H1 (cell line): ENCODE results near the gene RNF208. TPM values are rescaled to one million over a fixed set of nuclear protein-coding genes. Genes with fewer than 3 reads are reported as not detected.

Experiments
- CTCF ChIA-PET: fragments of 300-600 bp; sonication (Branson Sonifier 250); formaldehyde crosslinking; loops from one replicate; lab custom pipeline; 2021; ENCODE audit not compliant: partially characterized antibody; lab: Charles Lee
- POLR2A ChIA-PET: fragments of 300-600 bp; sonication (Branson Sonifier 250); formaldehyde crosslinking; loops from one replicate; lab custom pipeline; 2021; ENCODE audit warnings: inconsistent platforms; ENCODE audit not compliant: partially characterized antibody; lab: Charles Lee
- DNase-seq, 2 experiments: peaks; one replicate each; pipeline versions ENCODE4 v3.0.0 to v3.0.0-alpha.2; 2010 to 2022; ENCODE audit warnings: low spot score in 2 of 2, low read depth in 1 of 2, mixed read lengths in 1 of 2
- FAIRE-seq: peaks from 2 replicates; lab custom pipeline; 2011; peaks lifted over from hg19 to GRCh38; lab: Jason Lieb, UNC
- H2AFZ ChIP-seq: 2 replicates; pipeline ENCODE4 v1.8.1; 2012; ENCODE audit warnings: low read length, inconsistent platforms
- H2AK5ac ChIP-seq: 2 replicates; pipeline ENCODE4 v1.6.1; 2013; ENCODE audit warnings: low read depth, low read length
- H2BK120ac ChIP-seq: replicated peaks from 2 replicates; pipeline ENCODE3; 2013; ENCODE audit warnings: low read depth, low read length, inconsistent platforms
- H2BK12ac ChIP-seq: 2 replicates; pipeline ENCODE4 v1.6.1; 2013; ENCODE audit warnings: low read depth, low read length
- H2BK15ac ChIP-seq: 2 replicates; pipeline ENCODE4 v1.6.1; 2013; ENCODE audit warnings: low read length
- H2BK20ac ChIP-seq: 2 replicates; pipeline ENCODE4 v1.6.1; 2013; ENCODE audit warnings: low read length
- H2BK5ac ChIP-seq: 2 replicates; pipeline ENCODE4 v1.6.1; 2013; ENCODE audit warnings: low read depth, low read length
- H3K14ac ChIP-seq: 2 replicates; pipeline ENCODE4 v1.6.1; 2013; ENCODE audit warnings: inconsistent platforms; ENCODE audit not compliant: insufficient read length
- H3K18ac ChIP-seq: 2 replicates; pipeline ENCODE4 v1.6.1; 2013; ENCODE audit warnings: low read length; ENCODE audit errors: extremely low read depth
- H3K23ac ChIP-seq: 2 replicates; pipeline ENCODE4 v1.6.1; 2013; ENCODE audit warnings: inconsistent platforms; ENCODE audit not compliant: insufficient read length
- H3K23me2 ChIP-seq: 2 replicates; pipeline ENCODE4 v1.6.1; 2013; ENCODE audit warnings: low read depth, low read length
- H3K27ac ChIP-seq: 2 replicates; pipeline ENCODE4 v1.6.1; 2011; ENCODE audit warnings: low read depth, low read length, inconsistent platforms
- H3K27me3 ChIP-seq, 4 experiments: replicated peaks in 1 of 4; 1 replicate in 1 of 4; 2 replicates in 3 of 4; pipeline versions ENCODE4 v1.6.1 to v1.8.1; 2011 to 2013; ENCODE audit warnings: low read length in 3 of 4, mild to moderate bottlenecking in 3 of 4, inconsistent platforms in 2 of 4, mixed read lengths in 2 of 4, moderate library complexity in 1 of 4; ENCODE audit not compliant: control insufficient read depth in 3 of 4, insufficient read depth in 3 of 4; ENCODE audit errors: extremely low read depth in 1 of 4
- H3K36me3 ChIP-seq, 4 experiments: 2 replicates each; pipeline versions ENCODE4 v1.6.1 to v1.8.1; 2011 to 2013; ENCODE audit warnings: mild to moderate bottlenecking in 4 of 4, low read length in 3 of 4, moderate library complexity in 2 of 4, control low read depth in 1 of 4, inconsistent platforms in 1 of 4; ENCODE audit not compliant: insufficient read depth in 4 of 4, control insufficient read depth in 2 of 4
- H3K4ac ChIP-seq: replicated peaks from 2 replicates; pipeline ENCODE3; 2013; ENCODE audit warnings: low read length, low read depth, mixed read lengths, inconsistent platforms; ENCODE audit not compliant: insufficient read length
- H3K4me1 ChIP-seq, 4 experiments: replicated peaks in 1 of 4; 1 replicate in 1 of 4; 2 replicates in 3 of 4; pipeline versions ENCODE4 v1.6.1 to v1.8.1; 2011 to 2013; ENCODE audit warnings: low read length in 3 of 4, inconsistent platforms in 2 of 4, mixed read lengths in 1 of 4; ENCODE audit not compliant: insufficient read depth in 4 of 4, control insufficient read depth in 3 of 4
- H3K4me2 ChIP-seq, 2 experiments: 2 replicates each; pipeline versions ENCODE4 v1.6.1 to v1.8.1; 2011 to 2013; ENCODE audit warnings: low read depth in 2 of 2, low read length in 2 of 2, control low read depth in 1 of 2, inconsistent platforms in 1 of 2, mild to moderate bottlenecking in 1 of 2; ENCODE audit not compliant: insufficient read depth in 1 of 2
- H3K4me3 ChIP-seq, 4 experiments: fragments of 200-600, 300-600 bp in 1 of 4; sonication (generic), shearing (Covaris generic), sonication (Bioruptor Twin) in 1 of 4; 2 replicates each; pipeline versions ENCODE4 v1.5.1 to v1.8.1; 2011 to 2016; ENCODE audit warnings: low read length in 4 of 4, low read depth in 3 of 4, control low read depth in 2 of 4, inconsistent platforms in 2 of 4, mild to moderate bottlenecking in 2 of 4, mixed read lengths in 1 of 4, moderate library complexity in 1 of 4; ENCODE audit not compliant: insufficient read depth in 2 of 4; ENCODE audit errors: extremely low read depth in 1 of 4
- H3K56ac ChIP-seq: replicated peaks from 2 replicates; pipeline ENCODE3; 2013; ENCODE audit warnings: low read depth, mild to moderate bottlenecking, mixed read lengths, low read length, inconsistent platforms; ENCODE audit not compliant: insufficient read length
- H3K79me1 ChIP-seq: 2 replicates; pipeline ENCODE4 v1.6.1; 2013; ENCODE audit warnings: low read depth, low read length, control low read depth
- H3K79me2 ChIP-seq, 2 experiments: 2 replicates each; pipeline versions ENCODE4 v1.6.1 to v1.8.1; 2012 to 2013; ENCODE audit warnings: low read length in 2 of 2, mild to moderate bottlenecking in 2 of 2, inconsistent platforms in 1 of 2; ENCODE audit not compliant: insufficient read depth in 2 of 2, control insufficient read depth in 1 of 2
- H3K9ac ChIP-seq, 4 experiments: replicated peaks in 1 of 4; 1 replicate in 1 of 4; 2 replicates in 3 of 4; pipeline versions ENCODE4 v1.6.1 to v1.8.1; 2011 to 2013; ENCODE audit warnings: low read depth in 3 of 4, low read length in 3 of 4, control low read depth in 2 of 4, mild to moderate bottlenecking in 2 of 4, moderate library complexity in 2 of 4, inconsistent platforms in 1 of 4; ENCODE audit errors: extremely low read depth in 1 of 4
- H3K9me3 ChIP-seq, 2 experiments: 2 replicates each; pipeline versions ENCODE4 v1.6.1 to v1.8.1; 2012 to 2013; ENCODE audit warnings: mild to moderate bottlenecking in 2 of 2, moderate library complexity in 2 of 2, control low read depth in 1 of 2, inconsistent platforms in 1 of 2, low read depth in 1 of 2, low read length in 1 of 2, mixed read lengths in 1 of 2; ENCODE audit not compliant: insufficient read depth in 2 of 2
- H4K20me1 ChIP-seq, 2 experiments: replicated peaks in 1 of 2; 2 replicates each; pipeline versions ENCODE3 to v1.8.1; 2011 to 2013; ENCODE audit warnings: inconsistent platforms in 2 of 2, low read length in 2 of 2, mild to moderate bottlenecking in 1 of 2; ENCODE audit not compliant: insufficient read depth in 2 of 2, control insufficient read depth in 1 of 2
- H4K5ac ChIP-seq: 2 replicates; pipeline ENCODE4 v1.6.1; 2013; ENCODE audit warnings: low read length, low read depth, mixed read lengths, inconsistent platforms; ENCODE audit not compliant: insufficient read length
- H4K8ac ChIP-seq: 2 replicates; pipeline ENCODE4 v1.8.0; 2013; ENCODE audit warnings: mild to moderate bottlenecking, moderate library complexity, low read length, inconsistent platforms; ENCODE audit not compliant: insufficient read depth; ENCODE audit errors: extremely low read depth
- H4K91ac ChIP-seq: replicated peaks from 2 replicates; pipeline ENCODE3; 2013; ENCODE audit warnings: low read length, mixed read lengths, inconsistent platforms; ENCODE audit not compliant: insufficient read length
- BRCA1 ChIP-seq: IDR thresholded peaks from 2 replicates; pipeline ENCODE4 v1.6.1; 2012; ENCODE audit warnings: low read depth, low read length, improper control_type of control experiment
- CREB1 ChIP-seq: IDR thresholded peaks from 2 replicates; pipeline ENCODE4 v1.6.1; 2012; ENCODE audit warnings: inconsistent platforms
- EP300 ChIP-seq, 2 experiments: IDR thresholded peaks; 1 replicate in 1 of 2; 2 replicates in 1 of 2; pipeline ENCODE4 v1.6.1; 2011 to 2012; ENCODE audit warnings: low read depth in 2 of 2, low read length in 2 of 2, mild to moderate bottlenecking in 2 of 2, borderline replicate concordance in 1 of 2, inconsistent platforms in 1 of 2, moderate library complexity in 1 of 2
- MAFK ChIP-seq: IDR thresholded peaks from 2 replicates; pipeline ENCODE4 v1.6.1; 2012; ENCODE audit warnings: low read depth, mild to moderate bottlenecking, improper control_type of control experiment, low read length
- POLR2AphosphoS5 ChIP-seq: IDR thresholded peaks from 2 replicates; pipeline ENCODE4 v1.6.1; 2011; ENCODE audit warnings: low read depth, low read length
- SP2 ChIP-seq: IDR thresholded peaks from 2 replicates; pipeline ENCODE4 v1.6.1; 2012; ENCODE audit warnings: mild to moderate bottlenecking, low read length, inconsistent platforms
- SUZ12 ChIP-seq: fragments of 200-600 bp; sonication (generic); IDR thresholded peaks from 2 replicates; pipeline ENCODE4 v1.6.1; 2012; ENCODE audit warnings: mild to moderate bottlenecking, inconsistent platforms, low read length, moderate library complexity, mixed read lengths
- TEAD4 ChIP-seq: IDR thresholded peaks from 2 replicates; pipeline ENCODE4 v1.6.1; 2012; ENCODE audit warnings: low read depth, low read length, inconsistent platforms, mixed read lengths
- WGBS, 2 experiments: shearing (Covaris generic) in 1 of 2; methylation state at CpG; one replicate each; pipeline versions ENCODE4 v1.1.6 to v1.1.7; 2013 to 2015; ENCODE audit warnings: low lambda C conversion rate in 2 of 2, mixed read lengths in 2 of 2, inconsistent platforms in 1 of 2, low coverage in 1 of 2, missing lambda C conversion rate in 1 of 2; ENCODE audit not compliant: insufficient replicate concordance in 2 of 2, insufficient coverage in 1 of 2, insufficient read length in 1 of 2; ENCODE audit errors: extremely low coverage in 1 of 2, missing lambda C conversion rate in 1 of 2; 5-methylcytosine and 5-hydroxymethylcytosine counted together
- polyA plus RNA-seq, 7 experiments: library from polyadenylated mRNA; depleted of rRNA in 3 of 7; stranded (reverse) in 5 of 7; unstranded in 2 of 7; fragments of >200 nt in 5 of 7; fragments of 200-250 nt in 2 of 7; gene quantifications; 1 replicate in 5 of 7; 2 replicates in 1 of 7; 4 replicates in 1 of 7; pipeline versions ENCODE4 v1.2.1 to v1.2.3, GENCODE V29; 2011 to 2013; ENCODE audit warnings: missing spikeins in 2 of 7, mixed read lengths in 2 of 7
- total RNA-seq: library from RNA; stranded (reverse); fragmentation: NEBNext Ultra II Directional; extraction: Animal tissue kit (Norgen Biotek cat#: 25700); gene quantifications from 2 replicates; pipeline ENCODE4 v1.2.1, GENCODE V29; 2021

The RNF208 gene
- total and polyA plus RNA-seq, 2 of the 8 experiments (the other 6 are each of a cell fraction or from before 2014, with no cell fraction given): 2.7 to 7.7 TPM

DNA sequence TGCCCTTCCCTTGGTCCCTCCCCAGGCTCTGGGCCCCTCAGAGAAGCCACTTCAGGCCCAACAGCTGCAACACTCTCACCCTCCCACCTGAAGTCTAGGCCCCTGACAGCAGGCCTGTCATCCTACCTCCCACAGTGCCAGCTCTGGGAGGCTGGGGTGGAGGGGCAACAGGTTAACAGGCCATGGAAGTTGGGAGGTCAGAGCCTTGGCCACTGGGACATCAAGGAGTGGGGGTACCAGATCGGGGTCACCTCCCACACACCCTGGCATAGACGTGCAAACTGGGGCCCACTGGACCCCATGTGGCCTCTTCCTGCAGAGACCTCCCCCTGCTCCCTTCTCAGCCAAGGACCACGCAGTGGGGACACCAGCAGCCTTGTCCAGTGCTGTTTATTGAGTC is 30.8 kb downstream of the RNF208 start:
- H3K4me2 ChIP-seq: no peak overlapping the region
- CTCF ChIA-PET: interaction anchor here (1.4 to 14.0 kb wide), 6 partner anchors 8 to 61 kb away, joined by 3 to 204 read pairs (median 16); partner anchors contain the start of genes CYSRT1, RNF208, RNF224 and SLC34A3
- H3K56ac ChIP-seq: no peak overlapping the region
- H3K79me2 ChIP-seq: peaks cover 0 to 34% of the 10 kb centered on the region in 2 experiments; a peak in 2 of 4 replicates
- no peak overlapping the region for H3K4me3 ChIP-seq
- H3K27ac ChIP-seq: no peak overlapping the region
- no peak overlapping the region for H2BK20ac ChIP-seq
- peaks cover 0 to 34% (median 10%) of the 10 kb centered on the region in 4 experiments; a peak in 6 of 7 replicates for H3K4me1 ChIP-seq
- H2BK12ac ChIP-seq: no peak overlapping the region
- no peak overlapping the region for H2BK120ac ChIP-seq
- no peak overlapping the region for H3K14ac ChIP-seq
- no peak overlapping the region for H2BK15ac ChIP-seq
- H2AK5ac ChIP-seq: no peak overlapping the region
- no peak for TF ChIP-seq TEAD4
- no peak for TF ChIP-seq SUZ12
- TF ChIP-seq POLR2AphosphoS5: no peak
- no peak for TF ChIP-seq EP300 (IDR thresholded peaks at IDR 0.05; ENCODE audit: borderline replicate concordance in 1 of 2, low read depth in 2 of 2, low read length in 2 of 2)
- TF ChIP-seq CREB1: no peak
- no peak for TF ChIP-seq BRCA1
- TF ChIP-seq SP2: no peak
- no peak for TF ChIP-seq MAFK
- H3K9ac ChIP-seq: no peak overlapping the region
- H2AFZ ChIP-seq: no peak overlapping the region
- H3K23ac ChIP-seq: no peak overlapping the region
- no peak overlapping the region for H3K4ac ChIP-seq
- no peak overlapping the region for H4K5ac ChIP-seq
- no peak for DNase-seq
- no peak for FAIRE-seq
- POLR2A ChIA-PET: interaction anchor here (0.8 to 11.0 kb wide), 8 partner anchors 10 to 62 kb away, joined by 3 to 107 read pairs (median 6); partner anchors contain the start of genes NDOR1, TMEM203 and TPRN
- no peaks in the 10 kb centered on the region; a peak in 1 of 7 replicates for H3K27me3 ChIP-seq
- no peaks in the 10 kb centered on the region for H3K9me3 ChIP-seq
- no peak overlapping the region for H2BK5ac ChIP-seq
- no peak overlapping the region for H4K91ac ChIP-seq
- H3K18ac ChIP-seq: no peak overlapping the region
- peaks cover 15 to 36% of the 10 kb centered on the region in 2 experiments for H4K20me1 ChIP-seq
- 92% methylated on average over 3 of the region's 3 CpGs; no CpG with 5 or more reads in 1 of the 2 experiments for WGBS, 2 experiments
- H3K79me1 ChIP-seq: peaks cover 12% of the 10 kb centered on the region
- H3K36me3 ChIP-seq: peaks cover 0 to 4% (median 1%) of the 10 kb centered on the region in 4 experiments; a peak in 2 of 8 replicates
- peaks cover 8% of the 10 kb centered on the region; the same call in 1 of the 2 replicates for H3K23me2 ChIP-seq
- no peak overlapping the region for H4K8ac ChIP-seq
